OCI-LY7 (cell line): ENCODE measurements around the gene RASEF. TPM values are rescaled to one million over a fixed set of nuclear protein-coding genes. Genes with fewer than 3 reads are reported as not detected.

Source experiments
- BruUV-seq: library from RNA; stranded (reverse); fragments of 400-500 nt; replicated peaks from 2 replicates; lab custom pipeline; 2021; lab: Mats Ljungman, UMichigan
- CTCF ChIA-PET: fragments of 300-600 bp; sonication (Branson Sonifier 250); formaldehyde crosslinking; loops from one replicate; lab custom pipeline; 2022; ENCODE audit warnings: antibody characterized with exemption; ENCODE audit not compliant: unreplicated experiment; lab: Charles Lee
- POLR2A ChIA-PET: fragments of 300-600 bp; sonication (Branson Sonifier 250); formaldehyde crosslinking; loops from one replicate; lab custom pipeline; 2022; ENCODE audit warnings: antibody characterized with exemption; lab: Charles Lee
- DNase-seq: peaks from one replicate; pipeline ENCODE4 v3.0.0-alpha.2; 2015; ENCODE audit warnings: low spot score
- H2AFZ ChIP-seq: fragments of 200-600 bp; sonication (generic), shearing (Covaris generic); 2 replicates; pipeline ENCODE4 v1.6.1; 2014; ENCODE audit warnings: mild to moderate bottlenecking, antibody characterized with exemption, low read length, moderate library complexity
- H3K27ac ChIP-seq: fragments of 200-600 bp; sonication (generic); 2 replicates; pipeline ENCODE4 v1.5.1; 2014; ENCODE audit warnings: mixed run types, low read depth, mild to moderate bottlenecking, moderate library complexity, low read length, inconsistent platforms; ENCODE audit not compliant: poor library complexity, severe bottlenecking
- H3K36me3 ChIP-seq: fragments of 200-600 bp; sonication (generic); 2 replicates; pipeline ENCODE4 v1.6.1; 2014; ENCODE audit warnings: mild to moderate bottlenecking, antibody characterized with exemption, low read length, moderate library complexity, mixed read lengths; ENCODE audit not compliant: insufficient read depth
- H3K4me1 ChIP-seq: fragments of 200-600 bp; sonication (generic); 2 replicates; pipeline ENCODE4 v1.5.1; 2014; ENCODE audit warnings: mild to moderate bottlenecking, low read length; ENCODE audit not compliant: insufficient read depth, poor library complexity, severe bottlenecking
- H3K4me2 ChIP-seq: fragments of 200-600 bp; sonication (generic); 2 replicates; pipeline ENCODE4 v1.6.1; 2014; ENCODE audit warnings: mild to moderate bottlenecking, low read length
- H3K4me3 ChIP-seq: fragments of 200-600 bp; sonication (generic); 2 replicates; pipeline ENCODE4 v1.5.1; 2014; ENCODE audit warnings: mild to moderate bottlenecking, low read depth, low read length; ENCODE audit not compliant: poor library complexity, severe bottlenecking
- H3K79me2 ChIP-seq: fragments of 200-600 bp; sonication (generic); 2 replicates; pipeline ENCODE4 v1.6.1; 2016; ENCODE audit warnings: low read depth, mild to moderate bottlenecking, low read length, moderate library complexity, mixed read lengths; ENCODE audit not compliant: insufficient read depth
- H3K9me2 ChIP-seq: fragments of 200-600 bp; sonication (generic); 2 replicates; pipeline ENCODE4 v1.6.1; 2016; ENCODE audit warnings: mild to moderate bottlenecking, low read length, mixed read lengths; ENCODE audit not compliant: insufficient read depth
- H3K9me3 ChIP-seq: fragments of 200-600 bp; sonication (generic); 2 replicates; pipeline ENCODE4 v1.6.1; 2014; ENCODE audit warnings: mild to moderate bottlenecking, mixed run types, low read length, mixed read lengths
- H4K20me1 ChIP-seq: fragments of 200-600 bp; sonication (generic); 2 replicates; pipeline ENCODE4 v1.6.1; 2014; ENCODE audit warnings: mild to moderate bottlenecking, antibody characterized with exemption, low read length, moderate library complexity, mixed read lengths; ENCODE audit not compliant: insufficient read depth
- CTCF ChIP-seq: fragments of 200-600 bp; sonication (generic); conservative IDR thresholded peaks from 2 replicates; pipeline ENCODE4 v1.5.1; 2014; ENCODE audit warnings: mild to moderate bottlenecking, antibody characterized with exemption, low read length, moderate library complexity, mixed read lengths
- EZH2phosphoT487 ChIP-seq: fragments of 200-600 bp; sonication (generic); IDR thresholded peaks from 2 replicates; pipeline ENCODE4 v1.6.1; 2018; ENCODE audit warnings: low read depth, borderline replicate concordance, mild to moderate bottlenecking, mixed run types, antibody characterized with exemption, low read length, moderate library complexity, mixed read lengths
- intact Hi-C: fragments of 100-400 bp; cut with micrococcal nuclease; formaldehyde crosslinking; loops from one replicate; pipeline ENCODE4 v1.10.0; 2022; ENCODE audit not compliant: unreplicated experiment
- total RNA-seq, 2 experiments: library from RNA; depleted of rRNA in 1 of 2; stranded (reverse); fragments of >200 nt in 1 of 2; shearing (Covaris generic) in 1 of 2; gene quantifications; 2 replicates each; pipeline ENCODE4 v1.2.3, GENCODE V29; 2014 to 2022

Gene RASEF
- total RNA-seq, 2 experiments from 2014 or later: not detected

GRCh38 chr9:83005963-83006362, 57.0 kb downstream of the RASEF start:
- H3K4me1 ChIP-seq: no peaks in the 10 kb centered on the region
- H3K9me2 ChIP-seq: no peaks in the 10 kb centered on the region
- no peaks in the 10 kb centered on the region for H3K9me3 ChIP-seq
- intact Hi-C loops: no loop called here
- no TSS peak for BruUV-seq
- H3K4me2 ChIP-seq: no peak overlapping the region
- H3K79me2 ChIP-seq: no peaks in the 10 kb centered on the region
- H3K4me3 ChIP-seq: no peak overlapping the region
- no peak overlapping the region for H2AFZ ChIP-seq
- DNase-seq: no peak
- no peaks in the 10 kb centered on the region for H4K20me1 ChIP-seq
- TF ChIP-seq CTCF (no peak), EZH2phosphoT487 (no peak)
- no peaks in the 10 kb centered on the region for H3K36me3 ChIP-seq
- H3K27ac ChIP-seq: no peak overlapping the region
- ChIA-PET CTCF (no interaction called here), POLR2A (interaction anchor here (0.6 kb wide), 1 partner anchor 11 kb away, joined by 3 read pairs; no protein-coding TSS in a partner anchor)

- DNase-seq: no peak
- no peaks in the 10 kb centered on the region for H3K36me3 ChIP-seq
- no peaks in the 10 kb centered on the region for H3K9me2 ChIP-seq
- TF ChIP-seq EZH2phosphoT487 (no peak), CTCF (no peak)
- H2AFZ ChIP-seq: no peak overlapping the region
- no peaks in the 10 kb centered on the region for H3K79me2 ChIP-seq
- no peak overlapping the region for H3K4me3 ChIP-seq
- no TSS peak for BruUV-seq
- H3K4me1 ChIP-seq: no peaks in the 10 kb centered on the region
- H4K20me1 ChIP-seq: no peaks in the 10 kb centered on the region
- ChIA-PET CTCF (no interaction called here), POLR2A (interaction anchor here (0.6 kb wide), 1 partner anchor 12 kb away, joined by 3 read pairs; no protein-coding TSS in a partner anchor)
- H3K27ac ChIP-seq: no peak overlapping the region
- intact Hi-C loops: no loop called here
- no peak overlapping the region for H3K4me2 ChIP-seq
- H3K9me3 ChIP-seq: no peaks in the 10 kb centered on the region
Measured at GRCh38 chr9:83005361-83005760, 57.6 kb downstream of the RASEF start.

- POLR2A ChIA-PET: no interaction called here
- H4K20me1 ChIP-seq: no peaks in the 10 kb centered on the region
- no TSS peak for BruUV-seq
- H3K9me2 ChIP-seq: no peaks in the 10 kb centered on the region
- TF ChIP-seq CTCF: no peak
- no peaks in the 10 kb centered on the region for H3K4me1 ChIP-seq
- no peaks in the 10 kb centered on the region for H3K36me3 ChIP-seq
- no peaks in the 10 kb centered on the region for H3K79me2 ChIP-seq
- no peak overlapping the region for H3K4me3 ChIP-seq
- no peak overlapping the region for H3K27ac ChIP-seq
- H2AFZ ChIP-seq: no peak overlapping the region
- no peaks in the 10 kb centered on the region for H3K9me3 ChIP-seq
- intact Hi-C loops: no loop called here
- no peak for DNase-seq
- CTCF ChIA-PET: no interaction called here
- no peak overlapping the region for H3K4me2 ChIP-seq
Measured at GRCh38 chr9:83002329-83002728, 60.6 kb downstream of the RASEF start.
